ENCODE results near the gene SEPTIN14. TPM values are rescaled to one million over a fixed set of nuclear protein-coding genes. Genes with fewer than 3 reads are reported as not detected.

SEPTIN14 gene
- total and polyA plus RNA-seq, 2 of the 8 experiments (the other 6 are each of a cell fraction or from before 2014, with no cell fraction given), result not detected

GRCh38 chr7:55774327-55775050 is 88.1 kb downstream of the SEPTIN14 start (continued):
- no peak for TF ChIP-seq POLR2AphosphoS5 (IDR thresholded peaks at IDR 0.05; ENCODE audit: low read depth, low read length)
- TF ChIP-seq CHD1 (IDR thresholded peaks at IDR 0.05; ENCODE audit: low read depth, low read length), result no peak
- TF ChIP-seq FOSL1 (IDR thresholded peaks at IDR 0.05; ENCODE audit: insufficient read depth, low read depth, low read length), result no peak
